GM20000 (cell line): ENCODE measurements around the gene BIRC7.

Source experiments
- DNase-seq: peaks from one replicate; pipeline ENCODE4 v3.0.0; 2012; ENCODE audit warnings: low spot score
- TF ChIP-seq, protein P1 (sequence below): IDR thresholded peaks from 2 replicates; pipeline ENCODE4 v1.5.1; 2012; ENCODE audit warnings: mild to moderate bottlenecking, control low read depth; ENCODE audit errors: extremely low read depth, missing control alignments

BIRC7 gene

GRCh38 chr20:63289311-63290135 lies 53.8 kb downstream of the BIRC7 start:
- no peak for DNase-seq
- TF ChIP-seq, protein P1, sequence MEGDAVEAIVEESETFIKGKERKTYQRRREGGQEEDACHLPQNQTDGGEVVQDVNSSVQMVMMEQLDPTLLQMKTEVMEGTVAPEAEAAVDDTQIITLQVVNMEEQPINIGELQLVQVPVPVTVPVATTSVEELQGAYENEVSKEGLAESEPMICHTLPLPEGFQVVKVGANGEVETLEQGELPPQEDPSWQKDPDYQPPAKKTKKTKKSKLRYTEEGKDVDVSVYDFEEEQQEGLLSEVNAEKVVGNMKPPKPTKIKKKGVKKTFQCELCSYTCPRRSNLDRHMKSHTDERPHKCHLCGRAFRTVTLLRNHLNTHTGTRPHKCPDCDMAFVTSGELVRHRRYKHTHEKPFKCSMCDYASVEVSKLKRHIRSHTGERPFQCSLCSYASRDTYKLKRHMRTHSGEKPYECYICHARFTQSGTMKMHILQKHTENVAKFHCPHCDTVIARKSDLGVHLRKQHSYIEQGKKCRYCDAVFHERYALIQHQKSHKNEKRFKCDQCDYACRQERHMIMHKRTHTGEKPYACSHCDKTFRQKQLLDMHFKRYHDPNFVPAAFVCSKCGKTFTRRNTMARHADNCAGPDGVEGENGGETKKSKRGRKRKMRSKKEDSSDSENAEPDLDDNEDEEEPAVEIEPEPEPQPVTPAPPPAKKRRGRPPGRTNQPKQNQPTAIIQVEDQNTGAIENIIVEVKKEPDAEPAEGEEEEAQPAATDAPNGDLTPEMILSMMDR = no peak
